Hepatocyte (in vitro differentiated cells): ENCODE measurements around the gene RALB.
"Not testable (repeated sequence)": the region's sequence is repeated elsewhere in the genome, so short reads cannot be mapped to it uniquely, and the experiment has no call there.

Source experiments
- EZH2 ChIP-seq: fragments of 200-600 bp; sonication (generic); IDR thresholded peaks from 2 replicates; pipeline ENCODE4 v1.6.1; 2016; ENCODE audit warnings: antibody characterized with exemption, mild to moderate bottlenecking, borderline replicate concordance
- EZH2phosphoT487 ChIP-seq: fragments of 200-600 bp; sonication (generic); IDR thresholded peaks from one replicate; pipeline ENCODE4 v1.6.1; 2018; ENCODE audit warnings: antibody characterized with exemption, mild to moderate bottlenecking, low read depth, moderate library complexity; ENCODE audit not compliant: unreplicated experiment, severe bottlenecking
- TF ChIP-seq, protein P1 (sequence below): fragments of 200-600 bp; sonication (generic); IDR thresholded peaks from 2 replicates; pipeline ENCODE4 v1.5.1; 2016; ENCODE audit warnings: antibody characterized with exemption, mild to moderate bottlenecking; ENCODE audit not compliant: poor library complexity

DNA sequence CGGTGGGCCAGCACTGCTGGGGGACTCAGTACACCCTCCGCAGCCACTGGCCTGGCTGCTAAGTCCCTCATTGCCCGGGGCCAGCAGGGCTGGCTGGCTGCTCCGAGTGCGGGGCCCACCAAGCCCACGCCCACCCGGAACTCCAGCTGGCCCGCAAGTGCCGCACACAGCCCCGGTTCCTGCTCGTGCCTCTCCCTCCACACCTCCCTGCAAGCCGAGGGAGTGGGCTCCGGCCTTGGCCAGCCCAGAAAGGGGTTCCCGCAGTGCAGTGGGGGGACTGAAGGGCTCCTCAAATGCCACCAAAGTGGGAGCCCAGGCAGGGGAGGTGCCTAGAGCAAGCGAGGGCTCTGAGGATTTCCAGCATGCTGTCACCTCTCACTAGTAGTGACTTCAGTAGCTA lies 7.3 kb downstream of the RALB start:
- TF ChIP-seq, protein P1, sequence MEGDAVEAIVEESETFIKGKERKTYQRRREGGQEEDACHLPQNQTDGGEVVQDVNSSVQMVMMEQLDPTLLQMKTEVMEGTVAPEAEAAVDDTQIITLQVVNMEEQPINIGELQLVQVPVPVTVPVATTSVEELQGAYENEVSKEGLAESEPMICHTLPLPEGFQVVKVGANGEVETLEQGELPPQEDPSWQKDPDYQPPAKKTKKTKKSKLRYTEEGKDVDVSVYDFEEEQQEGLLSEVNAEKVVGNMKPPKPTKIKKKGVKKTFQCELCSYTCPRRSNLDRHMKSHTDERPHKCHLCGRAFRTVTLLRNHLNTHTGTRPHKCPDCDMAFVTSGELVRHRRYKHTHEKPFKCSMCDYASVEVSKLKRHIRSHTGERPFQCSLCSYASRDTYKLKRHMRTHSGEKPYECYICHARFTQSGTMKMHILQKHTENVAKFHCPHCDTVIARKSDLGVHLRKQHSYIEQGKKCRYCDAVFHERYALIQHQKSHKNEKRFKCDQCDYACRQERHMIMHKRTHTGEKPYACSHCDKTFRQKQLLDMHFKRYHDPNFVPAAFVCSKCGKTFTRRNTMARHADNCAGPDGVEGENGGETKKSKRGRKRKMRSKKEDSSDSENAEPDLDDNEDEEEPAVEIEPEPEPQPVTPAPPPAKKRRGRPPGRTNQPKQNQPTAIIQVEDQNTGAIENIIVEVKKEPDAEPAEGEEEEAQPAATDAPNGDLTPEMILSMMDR = not testable (repeated sequence)
- TF ChIP-seq EZH2, EZH2phosphoT487: not testable (repeated sequence)
